Cerebellar cortex (tissue), 1 donor: ENCODE results near the gene KCNMA1.

Source experiments
- DNase-seq: peaks from one replicate; pipeline ENCODE4 v3.0.0-alpha.2; 2015; ENCODE audit warnings: low spot score

KCNMA1 gene

GRCh38 chr10:77267703-77268675, 369.6 kb downstream of the KCNMA1 start:
- no peak for DNase-seq

- no peak for DNase-seq
These were observed 371.4 kb downstream of the KCNMA1 start for GRCh38 chr10:77266242-77266641.

GRCh38 chr10:77264527-77264926, 373.1 kb downstream of the KCNMA1 start:
- no peak for DNase-seq

- no peak for DNase-seq
These were observed 373.5 kb downstream of the KCNMA1 start for GRCh38 chr10:77264107-77264506.

- DNase-seq = no peak
These were observed 373.9 kb downstream of the KCNMA1 start for GRCh38 chr10:77263700-77264099.

GRCh38 chr10:77261146-77261545, 376.5 kb downstream of the KCNMA1 start:
- DNase-seq = no peak

GRCh38 chr10:77259171-77259874, 378.3 kb downstream of the KCNMA1 start:
- no peak for DNase-seq

- DNase-seq = no peak
These were observed 381.3 kb downstream of the KCNMA1 start for GRCh38 chr10:77256346-77256745.

GRCh38 chr10:77253556-77254064, 384.0 kb downstream of the KCNMA1 start:
- no peak for DNase-seq

GRCh38 chr10:77253147-77253545, 384.5 kb downstream of the KCNMA1 start:
- DNase-seq = no peak

- DNase-seq = no peak
These were observed 385.0 kb downstream of the KCNMA1 start for GRCh38 chr10:77252380-77253146.

- DNase-seq = no peak
These were observed 386.2 kb downstream of the KCNMA1 start for GRCh38 chr10:77251297-77252013.

GRCh38 chr10:77249901-77250459, 387.6 kb downstream of the KCNMA1 start:
- no peak for DNase-seq

- DNase-seq = no peak
These were observed 389.4 kb downstream of the KCNMA1 start for GRCh38 chr10:77248104-77248790.

- DNase-seq = no peak
These were observed 390.3 kb downstream of the KCNMA1 start for GRCh38 chr10:77247031-77247990.

GRCh38 chr10:77245953-77246352, 391.7 kb downstream of the KCNMA1 start:
- no peak for DNase-seq

GRCh38 chr10:77244746-77245145, 392.9 kb downstream of the KCNMA1 start:
- no peak for DNase-seq

- no peak for DNase-seq
These were observed 393.3 kb downstream of the KCNMA1 start for GRCh38 chr10:77244286-77244685.

GRCh38 chr10:77241350-77241725, 396.3 kb downstream of the KCNMA1 start:
- no peak for DNase-seq
